Stimulated activated naive CD8-positive, alpha-beta T cell treated with anti-CD3 and anti-CD28 coated beads, Interleukin-15, Interleukin-2, amounts not matched to agents 100 ng/mL and 50 ng/mL, for 24 hours (primary cell): ENCODE data around the gene SCN8A.

Experiments used
- H3K27ac Mint-ChIP-seq: one replicate; pipeline ENCODE4 v1.8.0; 2021; ENCODE audit warnings: mild to moderate bottlenecking, mixed read lengths
- H3K27me3 Mint-ChIP-seq: one replicate; pipeline ENCODE4 v1.8.0; 2021; ENCODE audit warnings: mixed read lengths
- H3K36me3 Mint-ChIP-seq: one replicate; pipeline ENCODE4 v1.8.0; 2021; ENCODE audit warnings: low read depth, mixed read lengths
- H3K4me1 Mint-ChIP-seq: one replicate; pipeline ENCODE4 v1.8.0; 2021; ENCODE audit warnings: low read depth, mixed read lengths
- H3K4me3 Mint-ChIP-seq: one replicate; pipeline ENCODE4 v1.8.0; 2021; ENCODE audit warnings: mild to moderate bottlenecking, mixed read lengths
- H3K9me3 Mint-ChIP-seq: one replicate; pipeline ENCODE4 v1.8.0; 2021; ENCODE audit warnings: mixed read lengths

SCN8A gene

DNA sequence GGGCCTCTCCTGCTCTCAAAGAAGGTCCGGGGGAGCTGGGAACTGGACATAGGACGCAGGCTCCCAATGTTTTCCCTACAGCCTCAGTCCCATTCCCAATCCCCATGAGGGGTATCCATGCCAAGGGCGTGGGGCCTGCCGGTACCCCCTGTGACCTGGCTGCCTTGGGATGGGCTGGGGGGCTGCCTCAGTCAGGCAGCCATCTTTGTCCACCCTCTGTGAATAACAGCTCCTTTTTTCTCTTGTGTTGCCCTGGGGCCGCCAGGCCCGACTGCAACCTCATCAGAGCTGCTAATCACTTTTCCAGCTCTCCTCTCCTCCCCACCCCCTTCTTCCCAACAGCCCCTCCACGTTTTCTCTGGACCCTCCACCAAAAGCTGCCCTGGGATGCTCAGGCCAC is 246.3 kb downstream of the SCN8A start:
- Mint-ChIP-seq H3K27me3 (peaks cover 46% of the 10 kb centered on the region), H3K27ac (no peak overlapping the region), H3K36me3 (no peaks in the 10 kb centered on the region), H3K9me3 (no peaks in the 10 kb centered on the region), H3K4me3 (no peak overlapping the region), H3K4me1 (peaks cover 14% of the 10 kb centered on the region)

DNA sequence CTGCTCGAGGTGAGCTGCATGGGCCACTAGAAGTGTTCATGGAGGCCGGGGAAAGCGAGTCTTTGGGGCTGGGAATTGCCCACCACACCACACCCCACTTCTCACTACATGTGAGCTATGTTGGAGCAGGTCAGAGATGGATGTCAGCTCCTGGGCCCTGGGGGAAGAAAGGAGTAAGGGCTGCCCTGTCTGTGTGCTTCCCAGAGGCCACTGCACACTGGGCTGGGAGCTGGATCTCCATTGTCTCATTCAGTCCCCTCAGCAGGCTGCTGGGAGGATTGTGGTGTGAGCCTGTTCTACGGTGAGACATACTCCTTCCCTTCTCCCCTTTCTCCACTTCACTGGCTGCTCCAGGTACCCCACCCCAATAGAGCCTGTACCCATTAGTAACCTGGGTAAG is 247.0 kb downstream of the SCN8A start:
- H3K27me3 Mint-ChIP-seq = peaks cover 39% of the 10 kb centered on the region
- no peaks in the 10 kb centered on the region for H3K36me3 Mint-ChIP-seq
- no peak overlapping the region for H3K4me3 Mint-ChIP-seq
- no peaks in the 10 kb centered on the region for H3K9me3 Mint-ChIP-seq
- H3K4me1 Mint-ChIP-seq = peaks cover 6% of the 10 kb centered on the region
- no peak overlapping the region for H3K27ac Mint-ChIP-seq

DNA sequence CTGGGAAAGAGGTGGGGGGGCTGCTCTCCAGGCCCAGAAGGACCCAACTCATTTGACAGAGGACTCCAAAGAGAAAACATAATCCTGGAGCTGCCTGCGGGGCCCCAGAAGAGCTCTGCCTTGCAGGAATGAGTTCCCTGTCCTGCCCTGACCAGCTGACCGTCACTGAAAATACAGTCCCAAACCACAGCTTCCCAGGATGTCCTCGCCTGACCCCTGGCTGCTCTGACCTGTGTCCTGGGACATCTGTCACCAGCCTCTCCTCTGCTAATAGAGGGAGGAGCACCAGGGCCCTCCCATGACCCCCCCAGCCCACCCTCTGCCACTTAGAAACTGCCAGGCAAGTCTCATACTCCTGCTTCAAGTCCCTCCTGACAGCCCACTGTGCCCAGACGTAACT is 247.7 kb downstream of the SCN8A start:
- Mint-ChIP-seq H3K27ac (no peak overlapping the region), H3K4me1 (no peaks in the 10 kb centered on the region), H3K9me3 (no peaks in the 10 kb centered on the region), H3K4me3 (no peak overlapping the region), H3K36me3 (no peaks in the 10 kb centered on the region), H3K27me3 (peaks cover 35% of the 10 kb centered on the region)

DNA sequence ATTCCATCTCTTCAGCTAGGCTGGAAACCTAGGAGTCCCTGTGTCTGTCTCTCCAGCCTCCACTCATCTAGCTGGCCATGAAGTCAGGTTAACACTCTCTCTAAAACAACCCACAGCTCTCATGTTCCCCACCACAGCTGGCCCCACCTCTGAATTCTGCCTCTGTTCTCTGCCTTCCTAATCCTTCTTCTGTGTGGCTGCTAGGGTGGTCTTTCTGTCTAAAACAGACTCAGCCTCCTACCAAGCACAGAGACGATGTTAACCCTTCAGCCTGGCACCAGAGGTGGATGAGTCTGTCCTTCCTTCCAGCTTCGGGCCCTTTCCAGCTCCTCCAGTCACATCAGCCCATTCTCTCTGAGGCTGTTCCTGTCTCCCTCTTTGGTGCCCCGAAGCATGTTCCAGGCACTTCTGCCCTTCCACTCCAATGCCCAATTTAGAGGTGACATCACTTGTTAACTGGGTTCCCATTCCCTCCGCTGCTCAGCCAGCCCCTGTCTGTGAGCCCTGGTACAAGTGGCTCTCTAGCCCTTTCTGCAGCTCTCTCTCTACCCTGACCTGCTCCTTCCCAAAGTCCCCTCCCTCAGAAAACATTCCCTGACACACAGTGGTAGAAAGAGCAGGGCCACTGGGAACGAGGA is 248.4 kb downstream of the SCN8A start:
- H3K27me3 Mint-ChIP-seq = peaks cover 39% of the 10 kb centered on the region

GRCh38 chr12:51840966-51841365 is 249.9 kb downstream of the SCN8A start:
- Mint-ChIP-seq H3K9me3 (no peaks in the 10 kb centered on the region), H3K4me3 (no peak overlapping the region), H3K36me3 (no peaks in the 10 kb centered on the region), H3K27me3 (peaks cover 51% of the 10 kb centered on the region), H3K27ac (no peak overlapping the region), H3K4me1 (peaks cover 1% of the 10 kb centered on the region)

More for the DNA sequence above, 248.4 kb downstream of the SCN8A start:
- Mint-ChIP-seq H3K27ac (no peak overlapping the region), H3K4me1 (no peaks in the 10 kb centered on the region), H3K36me3 (no peaks in the 10 kb centered on the region), H3K4me3 (no peak overlapping the region), H3K9me3 (no peaks in the 10 kb centered on the region)

- Mint-ChIP-seq H3K4me3 (no peak overlapping the region), H3K27ac (no peak overlapping the region)
These were observed 250.7 kb downstream of the SCN8A start for GRCh38 chr12:51841727-51842126.

DNA sequence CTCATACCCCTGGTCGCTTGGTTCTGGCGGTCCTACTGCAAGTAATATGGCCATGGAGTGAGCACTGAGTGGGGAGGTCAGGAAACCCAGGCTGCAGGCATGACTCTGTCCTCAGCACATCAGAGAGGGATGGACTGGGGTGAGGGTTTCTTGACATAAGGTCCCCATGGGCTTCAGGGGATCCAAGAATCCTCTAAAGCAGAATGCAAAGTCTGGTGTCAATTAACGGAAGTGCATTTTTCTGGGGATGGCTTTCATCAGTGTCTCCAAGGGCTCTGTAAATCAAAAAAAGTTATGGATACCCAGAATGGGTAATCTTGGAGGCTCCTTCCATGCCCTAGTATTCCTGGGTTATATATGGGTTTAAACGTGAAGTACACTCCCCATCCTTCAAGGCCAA is 253.8 kb downstream of the SCN8A start:
- Mint-ChIP-seq H3K9me3 (no peaks in the 10 kb centered on the region), H3K27ac (no peak overlapping the region), H3K27me3 (peaks cover 45% of the 10 kb centered on the region), H3K4me3 (no peak overlapping the region), H3K4me1 (peaks cover 8% of the 10 kb centered on the region), H3K36me3 (no peaks in the 10 kb centered on the region)

More at GRCh38 chr12:51841727-51842126, 250.7 kb downstream of the SCN8A start:
- Mint-ChIP-seq H3K4me1 (peaks cover 6% of the 10 kb centered on the region), H3K36me3 (no peaks in the 10 kb centered on the region), H3K9me3 (no peaks in the 10 kb centered on the region), H3K27me3 (peaks cover 55% of the 10 kb centered on the region)

- no peak overlapping the region for H3K4me3 Mint-ChIP-seq
- H3K36me3 Mint-ChIP-seq = no peaks in the 10 kb centered on the region
- no peaks in the 10 kb centered on the region for H3K9me3 Mint-ChIP-seq
- H3K27me3 Mint-ChIP-seq = peaks cover 40% of the 10 kb centered on the region
- peaks cover 8% of the 10 kb centered on the region for H3K4me1 Mint-ChIP-seq
- H3K27ac Mint-ChIP-seq = no peak overlapping the region
These were observed 254.4 kb downstream of the SCN8A start for GRCh38 chr12:51845482-51845881.

GRCh38 chr12:51846271-51846691 is 255.2 kb downstream of the SCN8A start:
- peaks cover 41% of the 10 kb centered on the region for H3K27me3 Mint-ChIP-seq
- H3K36me3 Mint-ChIP-seq = no peaks in the 10 kb centered on the region
- H3K27ac Mint-ChIP-seq = no peak overlapping the region
- peaks cover 11% of the 10 kb centered on the region for H3K4me1 Mint-ChIP-seq
- H3K4me3 Mint-ChIP-seq = peak overlapping the region; percentile 77
- H3K9me3 Mint-ChIP-seq = no peaks in the 10 kb centered on the region

DNA sequence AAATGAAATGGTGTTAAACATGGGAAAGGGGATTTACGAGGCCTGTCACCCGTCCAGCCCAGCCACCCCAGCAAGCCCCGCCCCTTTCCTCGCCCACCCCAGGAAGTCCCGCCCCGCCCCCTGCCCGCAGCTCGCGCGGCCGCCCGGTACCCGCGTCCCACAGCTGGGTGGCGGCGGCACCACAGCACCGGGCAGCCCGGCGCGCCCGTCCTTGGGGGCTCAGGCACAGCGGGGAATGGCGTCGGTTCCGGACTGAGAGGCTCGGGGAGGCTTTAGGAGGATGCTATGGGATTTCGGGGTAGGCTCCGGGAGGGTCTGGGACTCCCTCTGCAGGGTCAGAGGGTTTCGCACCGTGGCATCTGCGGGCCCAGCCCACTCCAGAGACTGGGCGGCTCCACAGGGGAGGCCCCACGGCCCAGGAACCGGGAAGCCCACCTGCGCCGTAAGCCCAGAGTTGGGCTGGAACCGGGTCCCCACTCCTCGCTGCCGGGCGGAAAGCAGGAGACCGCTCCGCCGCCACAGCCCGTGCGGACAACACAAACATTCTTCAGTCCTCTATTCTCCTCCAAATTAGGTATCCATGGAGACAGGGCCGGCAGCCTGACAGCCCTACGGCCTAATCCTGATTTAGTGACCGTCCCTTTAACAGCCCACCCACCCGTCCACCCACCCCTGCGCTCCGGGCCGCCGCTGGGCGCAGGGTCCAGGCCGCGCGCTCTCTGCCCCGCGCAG is 256.0 kb downstream of the SCN8A start:
- peaks cover 36% of the 10 kb centered on the region for H3K27me3 Mint-ChIP-seq

GRCh38 chr12:51847643-51848325 is 256.8 kb downstream of the SCN8A start:
- Mint-ChIP-seq H3K4me1 (peaks cover 14% of the 10 kb centered on the region), H3K4me3 (peak overlapping the region; percentile 30), H3K27ac (no peak overlapping the region), H3K36me3 (no peaks in the 10 kb centered on the region), H3K27me3 (peaks cover 39% of the 10 kb centered on the region), H3K9me3 (no peaks in the 10 kb centered on the region)

More for the DNA sequence above, 256.0 kb downstream of the SCN8A start:
- peaks cover 14% of the 10 kb centered on the region for H3K4me1 Mint-ChIP-seq
- H3K36me3 Mint-ChIP-seq = no peaks in the 10 kb centered on the region
- H3K4me3 Mint-ChIP-seq = peak overlapping the region; percentile 77
- no peaks in the 10 kb centered on the region for H3K9me3 Mint-ChIP-seq
- H3K27ac Mint-ChIP-seq = no peak overlapping the region

DNA sequence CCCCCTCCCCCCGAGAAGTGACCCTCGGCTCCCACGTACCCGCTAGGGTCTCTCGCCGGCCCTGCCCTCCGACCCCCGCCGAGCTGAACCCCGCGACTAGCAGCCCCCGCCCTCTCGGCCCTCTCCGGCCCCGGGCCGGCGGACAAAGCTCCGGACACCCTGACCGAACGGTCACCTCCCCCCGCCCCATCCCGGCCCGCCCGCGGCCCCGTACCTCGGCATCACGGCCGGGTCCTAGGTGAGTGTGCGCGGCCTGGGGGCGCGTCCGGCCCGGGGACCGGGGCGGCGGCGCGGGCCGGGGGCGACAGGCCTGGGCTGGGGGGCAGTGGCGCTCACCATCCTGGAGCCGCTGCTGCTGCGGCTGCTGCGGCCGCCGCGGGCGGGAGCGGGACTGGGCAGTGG is 257.3 kb downstream of the SCN8A start, which contains the start of gene FIGNL2:
FIGNL2 (minus strand) TSS at position 393 of the 402 bp plus-strand sequence. CDS start 26,305 bp downstream, outside the sequence.
- Mint-ChIP-seq H3K4me1 (peaks cover 14% of the 10 kb centered on the region), H3K4me3 (peak within 1 kb of the TSS; percentile 30), H3K36me3 (no peaks in the 10 kb centered on the region), H3K27ac (no peak within 1 kb of the TSS), H3K27me3 (peaks cover 43% of the 10 kb centered on the region), H3K9me3 (no peaks in the 10 kb centered on the region)

GRCh38 chr12:51848841-51849735 is 258.1 kb downstream of the SCN8A start:
- no peak overlapping the region for H3K27ac Mint-ChIP-seq
- H3K4me3 Mint-ChIP-seq = no peak overlapping the region
- H3K4me1 Mint-ChIP-seq = peaks cover 14% of the 10 kb centered on the region
- peaks cover 36% of the 10 kb centered on the region for H3K27me3 Mint-ChIP-seq
- no peaks in the 10 kb centered on the region for H3K9me3 Mint-ChIP-seq
- H3K36me3 Mint-ChIP-seq = no peaks in the 10 kb centered on the region
